ENCODE results near the gene KLF7.

- TF ChIP-seq EZH2 (optimal IDR thresholded peaks at IDR 0.05; ENCODE audit: low read depth, low read length) (no peak), CTCF (IDR thresholded peaks at IDR 0.05; ENCODE audit: low read length) (no peak)
Observed at GRCh38 chr2:207086136-207086535, 79.6 kb downstream of the KLF7 start.

Measured in MM.1S (cell line).